Occipital lobe (tissue), 2 donors: ENCODE data around the gene ANKRD13A. TPM values are rescaled to one million over a fixed set of nuclear protein-coding genes. Genes with fewer than 3 reads are reported as not detected.
"Not testable (repeated sequence)": the region's sequence is repeated elsewhere in the genome, so short reads cannot be mapped to it uniquely, and the experiment has no call there.

Experiments used
- DNase-seq: peaks from one replicate; lab custom pipeline; 2025; lab: John Stamatoyannopoulos, UW
- total RNA-seq: library from RNA; depleted of rRNA; stranded (reverse); fragments of >200 nt; gene quantifications from one replicate; pipeline ENCODE4 v1.2.3, GENCODE V29; 2014

ANKRD13A gene
- total RNA-seq, 1 donor from 2014 or later, result 20.6 TPM

DNA sequence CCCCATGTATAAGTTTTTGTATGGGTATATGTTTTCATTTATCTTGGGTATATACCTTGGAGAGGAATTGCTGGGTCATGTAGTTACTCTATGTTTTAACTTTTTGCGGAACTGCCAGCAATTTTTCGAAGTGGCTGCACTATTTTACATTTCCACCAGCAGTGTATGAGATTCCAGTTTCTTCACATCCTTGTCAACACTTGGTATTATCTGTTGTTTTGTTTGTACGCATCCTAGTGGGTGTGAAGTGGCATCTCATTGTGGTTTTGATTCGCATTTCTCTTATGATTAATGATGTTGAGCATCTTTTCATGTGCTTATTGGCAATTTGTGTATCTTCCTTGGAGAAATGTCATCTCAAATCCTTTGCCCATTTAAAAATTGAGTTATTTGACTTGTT, 6.9 kb downstream of the ANKRD13A start:
- DNase-seq, result no peak

DNA sequence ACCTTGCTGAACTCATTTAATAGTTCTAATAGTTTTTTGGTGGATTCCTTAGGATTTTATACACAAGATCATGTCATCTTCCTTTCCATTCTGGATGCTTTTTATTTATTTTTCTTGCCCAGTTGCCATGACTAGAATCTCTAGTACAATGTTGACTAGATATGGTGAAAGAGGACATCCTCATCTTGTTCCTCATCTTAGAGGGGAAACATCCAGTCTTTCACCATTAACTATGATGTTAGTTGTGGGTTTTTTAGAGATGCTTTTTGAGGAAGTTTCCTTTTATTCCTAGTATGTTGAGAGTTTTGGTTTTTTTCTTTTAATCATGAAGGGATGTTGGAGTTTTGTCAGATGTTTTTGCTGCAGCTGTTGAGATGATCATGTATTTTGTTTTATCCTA, 8.7 kb downstream of the ANKRD13A start:
- no peak for DNase-seq

DNA sequence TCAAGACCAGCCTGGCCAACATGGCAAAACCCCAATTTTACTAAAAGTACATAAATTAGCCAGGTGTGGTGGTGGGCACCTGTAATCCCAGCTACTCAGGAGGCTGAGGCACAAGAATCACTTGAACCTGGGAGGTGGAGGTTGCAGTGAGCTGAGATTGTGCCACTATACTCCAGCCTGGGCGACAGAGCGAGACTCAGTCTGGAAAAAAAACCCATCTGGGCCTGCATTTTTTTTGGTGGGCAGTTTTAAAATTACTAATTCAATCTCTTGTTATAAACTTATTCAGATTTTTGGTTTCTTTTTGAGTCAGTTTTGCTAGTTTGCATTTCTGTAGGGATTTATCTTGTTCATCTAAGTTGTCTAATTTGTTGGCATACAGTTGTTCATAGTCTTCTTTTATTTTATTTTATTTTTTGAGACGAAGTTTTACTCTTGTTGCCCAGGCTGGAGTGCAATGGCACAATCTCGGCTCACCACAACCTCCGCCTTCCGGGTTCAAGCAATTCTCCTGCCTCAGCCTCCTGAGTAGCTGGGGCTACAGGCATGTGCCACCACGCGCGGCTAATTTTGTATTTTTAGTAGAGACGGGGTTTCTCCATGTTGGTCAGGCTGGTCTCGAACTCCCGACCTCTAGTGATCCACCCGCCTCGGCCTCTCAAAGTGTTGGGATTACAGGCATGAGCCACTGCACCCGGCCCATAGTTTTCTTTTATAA, 9.6 kb downstream of the ANKRD13A start:
- DNase-seq, result not testable (repeated sequence)

DNA sequence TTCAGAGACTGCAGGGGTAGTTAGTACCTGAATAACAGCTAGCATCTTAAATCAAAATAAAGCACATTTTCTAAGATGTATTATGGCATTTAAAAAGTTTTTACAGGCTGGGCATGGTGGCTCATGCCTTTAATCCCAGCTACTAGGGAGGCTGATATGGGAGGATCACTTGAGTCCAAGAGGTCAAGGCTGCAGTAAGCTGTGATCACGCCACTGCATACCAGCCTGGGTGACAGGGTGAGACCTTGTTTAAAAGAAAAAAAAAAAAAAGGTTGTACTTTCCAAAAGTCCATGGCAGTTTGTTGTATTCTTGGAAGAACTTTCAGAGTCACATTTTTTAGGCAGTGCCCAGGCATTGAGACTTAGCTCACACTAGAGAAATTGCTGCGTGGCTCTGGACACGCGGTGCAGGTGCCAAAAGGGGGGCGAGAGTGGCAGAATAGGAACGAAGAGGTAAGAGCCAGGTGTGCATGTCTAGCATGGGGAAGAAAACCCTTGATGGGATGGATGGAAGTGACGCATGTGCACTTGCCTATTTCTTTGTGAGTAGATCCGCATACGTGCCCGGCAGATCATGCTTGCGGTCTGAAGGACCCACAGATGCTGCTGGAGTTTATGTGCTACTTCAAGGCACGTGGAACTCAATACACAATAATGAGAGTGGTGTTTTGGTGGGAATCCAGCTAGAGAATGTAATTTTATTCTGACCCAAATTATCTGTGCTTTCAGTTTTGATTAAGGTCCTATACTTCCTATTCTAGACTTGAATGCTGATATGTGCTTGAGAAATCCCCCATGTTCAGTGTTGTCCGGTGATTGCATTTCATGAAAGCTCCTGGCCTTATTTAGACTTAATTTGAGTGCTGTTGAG, 11.9 kb downstream of the ANKRD13A start:
- no peak for DNase-seq

DNA sequence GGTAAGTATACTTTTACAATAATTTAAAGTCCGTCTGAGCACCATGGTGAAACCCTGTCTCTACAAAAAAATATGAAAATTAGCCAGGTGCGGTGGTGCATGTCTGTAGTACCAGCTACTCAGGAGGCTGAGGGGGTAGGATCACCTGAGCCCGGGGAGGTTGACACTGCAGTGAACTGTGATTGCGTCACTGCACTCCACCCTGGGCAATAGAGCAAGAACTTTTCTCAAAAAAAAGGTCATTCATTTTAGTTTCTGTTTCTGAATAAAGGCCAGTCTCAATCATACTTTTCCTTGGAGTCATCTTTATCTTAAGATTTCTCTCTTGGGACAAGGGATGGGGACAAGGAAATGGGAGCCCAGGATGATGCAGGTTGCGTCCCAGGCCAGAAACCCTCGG, 12.9 kb downstream of the ANKRD13A start:
- DNase-seq, result no peak

DNA sequence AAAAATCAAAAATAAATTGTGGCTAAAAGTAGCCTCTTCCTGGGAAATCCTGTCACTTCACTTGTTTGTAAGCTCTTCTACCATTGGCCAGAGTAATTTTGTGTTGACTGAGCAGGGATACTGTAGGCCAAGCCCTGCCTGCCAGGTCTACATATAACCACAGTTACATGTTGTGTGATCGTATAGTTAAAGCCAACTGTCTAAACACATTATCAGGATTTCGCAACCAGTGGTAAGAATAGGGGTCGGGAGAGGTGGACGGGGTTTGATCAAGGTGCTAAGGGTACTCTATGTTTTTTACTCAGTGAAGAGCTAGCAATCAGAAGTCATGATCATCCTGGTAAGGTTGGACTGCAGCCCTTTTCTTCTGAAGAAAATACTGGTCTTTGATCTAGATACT, 13.4 kb downstream of the ANKRD13A start:
- no peak for DNase-seq

DNA sequence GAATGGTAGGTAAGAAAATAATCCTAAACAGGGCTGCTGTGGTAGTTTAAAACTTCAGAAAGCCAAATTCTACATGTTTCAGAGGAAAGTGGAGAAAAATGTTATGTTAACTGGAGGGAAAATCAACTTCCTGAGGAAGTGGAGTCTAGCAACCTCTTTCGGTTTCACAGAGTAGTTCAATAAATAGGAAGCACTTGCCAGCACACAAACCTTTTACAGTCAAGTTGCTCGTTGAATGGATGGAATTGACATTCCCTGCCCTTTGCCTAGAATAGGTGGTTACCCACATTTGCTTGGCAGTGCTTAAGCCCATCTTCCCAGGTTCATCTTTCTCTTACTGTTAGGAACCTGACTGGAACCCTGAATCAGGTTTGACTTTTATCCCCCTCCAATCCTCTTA, 15.9 kb downstream of the ANKRD13A start:
- DNase-seq, result no peak

DNA sequence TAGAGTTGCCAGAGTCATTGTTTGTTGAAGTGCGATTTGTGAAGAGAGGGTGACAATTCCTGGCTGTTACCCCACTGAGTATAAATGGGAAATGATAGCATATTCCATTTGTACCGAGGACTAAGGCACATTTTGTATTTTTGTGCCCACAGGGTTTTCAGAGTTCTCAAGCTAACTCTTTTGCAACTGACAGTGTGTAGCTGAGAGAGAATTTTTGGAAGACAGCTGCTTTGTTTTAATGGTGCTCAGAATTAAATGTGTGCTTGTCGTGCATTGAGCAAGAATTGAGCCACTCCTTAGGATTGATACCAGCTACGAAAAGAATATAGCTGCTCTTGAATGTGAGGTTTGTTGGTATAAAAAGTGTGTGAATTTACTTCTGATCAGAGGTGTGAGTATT, 21.7 kb downstream of the ANKRD13A start:
- DNase-seq, result no peak

DNA sequence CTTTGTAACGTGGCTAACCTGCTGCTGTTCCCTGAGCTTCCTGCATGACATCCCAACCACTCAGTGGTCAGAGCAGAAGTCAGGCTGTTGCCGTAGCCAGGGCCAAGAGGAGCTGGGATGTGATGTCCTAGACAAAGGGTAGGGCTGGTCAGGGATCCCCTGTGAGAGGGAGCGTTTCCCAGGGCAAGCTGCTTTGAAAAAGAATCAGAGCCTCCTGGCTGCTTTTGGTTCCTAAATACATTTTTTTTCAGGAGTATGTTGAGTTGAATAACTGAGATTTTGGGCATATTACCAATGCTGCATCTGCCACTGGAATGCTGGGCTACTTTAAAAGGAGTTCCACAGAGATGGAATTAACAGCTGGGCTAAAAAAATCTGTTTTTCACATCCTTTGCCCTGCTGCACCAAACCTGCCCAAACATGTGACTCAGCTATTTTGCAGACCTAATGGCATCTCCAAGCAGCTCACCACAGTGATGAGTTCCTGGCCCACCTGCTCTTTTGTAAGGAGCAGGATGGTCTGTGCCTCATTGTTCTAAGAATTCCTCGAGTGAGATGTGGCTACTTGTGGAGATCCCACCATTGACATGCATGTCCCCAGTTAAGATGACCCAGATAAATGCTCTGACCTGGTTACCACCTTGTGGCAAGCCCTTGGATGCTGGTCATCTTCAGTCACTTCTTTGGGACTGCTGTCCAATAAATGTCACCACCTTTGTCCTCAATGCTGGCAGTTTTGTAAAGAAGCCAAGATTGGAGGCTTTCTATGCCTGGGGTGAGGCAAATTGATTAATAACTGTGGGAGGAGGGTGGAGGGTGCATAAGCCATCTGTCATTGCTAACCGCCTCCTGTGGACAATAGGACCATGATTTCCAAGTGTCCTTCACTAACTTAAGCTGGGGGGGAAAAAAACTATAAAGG, 24.1 kb downstream of the ANKRD13A start:
- DNase-seq, result no peak

DNA sequence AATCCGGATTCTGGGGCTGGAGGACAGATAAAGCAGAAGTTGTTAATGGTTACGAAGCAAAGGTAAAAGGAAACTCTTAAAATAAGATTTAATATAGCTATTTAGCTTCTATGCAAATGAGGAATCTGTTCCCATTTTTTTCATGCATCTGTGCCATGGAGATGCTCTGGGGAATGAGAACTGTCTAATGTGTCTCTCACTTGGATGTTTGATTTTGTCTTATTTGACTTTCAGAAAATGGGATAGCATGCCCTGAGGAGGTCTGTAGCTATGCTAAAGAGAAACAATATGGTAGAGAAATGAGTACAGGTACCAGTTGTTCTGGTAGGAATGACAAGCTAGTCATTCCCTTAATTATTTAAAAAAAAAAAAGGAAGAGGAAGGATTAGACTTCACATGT, 24.8 kb downstream of the ANKRD13A start:
- no peak for DNase-seq

DNA sequence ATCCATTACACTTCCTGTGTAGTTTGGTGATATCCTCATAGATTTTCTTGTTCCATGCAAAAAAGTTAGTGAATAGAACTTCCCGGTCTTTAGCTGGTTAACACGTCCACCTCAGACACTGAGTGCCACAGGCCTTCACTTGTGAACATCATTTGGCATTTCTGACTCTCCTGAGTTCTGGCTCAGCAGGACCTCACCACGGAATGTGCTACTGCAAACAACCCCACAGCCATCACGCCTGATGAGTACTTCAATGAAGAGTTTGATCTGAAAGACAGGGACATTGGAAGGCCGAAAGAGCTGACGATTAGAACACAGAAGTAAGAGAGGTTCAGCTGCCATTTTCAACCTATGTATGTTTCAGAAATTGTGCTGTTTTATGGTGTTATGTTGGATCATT, 29.1 kb downstream of the ANKRD13A start:
- DNase-seq, result no peak

DNA sequence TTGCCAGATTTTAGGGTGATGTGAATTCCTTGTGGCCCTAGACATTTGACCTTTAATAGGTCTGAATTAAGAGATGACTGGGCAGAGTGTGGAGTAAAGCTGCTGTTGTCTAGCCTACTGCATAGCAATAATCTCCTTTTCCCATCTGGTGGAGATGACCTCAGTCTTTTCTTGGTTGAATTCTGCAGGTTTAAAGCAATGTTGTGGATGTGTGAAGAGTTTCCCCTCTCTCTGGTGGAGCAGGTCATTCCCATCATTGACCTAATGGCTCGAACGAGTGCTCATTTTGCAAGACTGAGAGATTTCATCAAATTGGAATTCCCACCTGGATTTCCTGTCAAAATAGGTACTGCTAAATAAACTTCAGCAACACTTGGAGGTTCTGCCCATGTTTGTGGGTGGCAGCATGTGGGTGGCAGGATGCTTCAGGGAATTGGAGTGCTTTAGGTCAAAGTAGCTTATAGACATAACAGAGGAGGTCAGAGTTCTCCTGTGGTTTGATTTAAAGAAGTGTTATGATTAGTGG, 30.1 kb downstream of the ANKRD13A start:
- no peak for DNase-seq

DNA sequence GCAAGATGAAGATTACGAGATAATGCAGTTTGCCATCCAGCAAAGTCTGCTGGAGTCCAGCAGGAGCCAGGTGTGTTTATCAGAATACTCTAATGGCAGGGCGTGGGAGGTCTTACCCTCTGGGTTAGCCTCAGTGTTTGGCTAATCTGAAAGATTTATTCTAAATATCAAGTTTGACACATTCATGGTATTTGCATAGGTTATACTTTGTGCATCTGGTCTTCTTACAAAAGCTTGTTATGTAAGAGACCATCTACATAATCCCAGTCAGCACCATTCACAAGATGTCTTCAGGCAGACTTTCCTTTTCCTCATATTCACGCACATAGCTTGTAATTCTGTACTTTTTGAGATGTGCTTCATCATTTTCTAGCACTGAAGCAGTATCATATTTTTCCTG, 34.7 kb downstream of the ANKRD13A start:
- no peak for DNase-seq

DNA sequence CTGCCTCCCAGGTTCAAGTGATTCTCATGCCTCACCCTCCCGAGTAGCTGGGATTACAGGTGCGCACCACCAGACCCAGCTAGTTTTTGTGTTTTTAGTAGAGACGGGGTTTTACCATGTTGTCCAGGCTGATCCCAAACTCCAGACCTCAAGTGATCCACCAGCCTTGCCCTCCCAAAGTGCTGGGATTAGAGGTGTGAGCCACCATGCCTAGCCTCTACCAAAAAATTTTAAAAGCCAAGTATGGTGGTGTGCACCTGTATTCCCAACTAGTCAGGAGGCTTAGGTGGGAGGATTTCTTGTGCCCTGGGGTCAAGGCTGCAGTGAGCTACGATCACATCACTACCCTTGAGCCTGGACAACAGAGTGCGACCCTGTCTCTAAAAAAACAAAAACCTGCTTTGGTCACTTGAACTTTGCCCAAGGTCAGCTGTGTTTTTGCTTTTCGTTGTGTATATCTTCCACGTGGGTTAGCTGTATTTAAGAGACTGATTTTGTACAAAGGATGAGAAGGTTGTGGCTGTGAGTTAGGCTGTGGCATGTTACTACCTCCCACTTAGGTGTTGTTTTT, 36.4 kb downstream of the ANKRD13A start:
- no peak for DNase-seq

DNA sequence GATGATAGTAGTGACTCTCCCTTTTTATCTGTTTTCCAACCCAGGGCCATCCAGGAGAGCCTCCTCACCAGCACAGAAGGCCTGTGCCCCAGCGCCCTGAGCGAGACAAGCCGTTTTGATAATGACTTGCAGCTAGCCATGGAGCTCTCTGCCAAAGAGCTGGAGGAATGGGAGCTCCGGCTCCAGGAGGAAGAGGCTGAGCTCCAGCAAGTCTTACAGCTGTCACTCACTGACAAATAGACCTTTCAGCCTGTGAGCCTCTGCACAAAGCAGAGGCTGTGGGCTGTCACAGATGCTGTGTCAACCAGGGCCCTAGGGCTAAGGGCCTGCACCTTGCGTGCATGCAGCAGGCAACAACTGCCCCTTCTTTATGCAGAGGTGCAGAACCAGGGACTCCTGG, 38.1 kb downstream of the ANKRD13A start:
- no peak for DNase-seq

DNA sequence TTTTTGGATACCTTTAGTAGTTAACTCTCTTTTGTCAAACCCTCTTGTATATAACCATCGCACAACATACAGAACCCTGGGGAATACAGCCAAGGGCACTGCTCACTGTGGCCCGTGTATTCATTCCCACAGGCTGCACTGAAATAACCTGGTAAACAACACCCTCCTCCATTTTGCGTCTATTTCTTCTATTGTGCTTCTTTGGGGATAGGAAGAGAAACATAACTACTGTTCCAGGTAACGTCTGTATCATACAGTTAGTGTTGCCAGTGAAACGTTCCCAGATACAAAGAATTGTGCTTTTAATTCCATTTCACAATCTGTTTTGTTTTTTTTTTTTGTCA, 39.5 kb downstream of the ANKRD13A start:
- DNase-seq, result no peak

DNA sequence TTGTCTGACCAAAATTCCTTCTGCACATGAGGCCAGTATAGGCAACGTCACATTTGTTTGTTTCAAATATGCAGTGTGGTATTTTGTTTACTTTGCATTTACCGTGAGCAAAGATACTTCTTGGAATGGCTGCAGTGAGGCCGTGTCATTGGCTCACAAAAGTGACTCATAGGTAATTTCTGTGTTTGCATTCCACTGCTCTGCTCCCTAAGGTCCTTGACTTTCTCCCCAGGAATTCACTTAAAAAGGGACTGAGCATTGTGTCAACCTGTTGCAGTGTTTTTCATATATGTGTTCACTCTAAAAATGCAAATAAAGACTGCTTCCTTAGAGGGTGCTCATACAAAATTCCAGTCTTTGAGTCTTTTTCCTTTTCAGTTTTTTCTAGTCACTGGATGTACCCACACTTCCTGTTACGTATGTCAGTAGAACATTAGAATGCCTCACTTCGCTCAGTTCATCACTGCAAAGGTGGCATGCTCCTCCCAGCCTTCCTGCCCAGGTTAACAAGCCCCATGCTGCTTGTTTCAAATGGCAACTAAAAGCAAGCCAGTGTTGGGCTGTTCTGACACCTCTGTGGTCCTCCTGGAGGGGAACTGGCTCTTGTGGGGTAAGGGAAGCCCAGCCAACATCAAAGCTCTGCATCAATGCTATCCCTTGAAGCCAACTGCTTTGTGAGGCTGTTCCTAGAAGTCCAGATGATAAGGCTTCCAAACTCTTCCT, 40.0 kb downstream of the ANKRD13A start:
- DNase-seq, result no peak

DNA sequence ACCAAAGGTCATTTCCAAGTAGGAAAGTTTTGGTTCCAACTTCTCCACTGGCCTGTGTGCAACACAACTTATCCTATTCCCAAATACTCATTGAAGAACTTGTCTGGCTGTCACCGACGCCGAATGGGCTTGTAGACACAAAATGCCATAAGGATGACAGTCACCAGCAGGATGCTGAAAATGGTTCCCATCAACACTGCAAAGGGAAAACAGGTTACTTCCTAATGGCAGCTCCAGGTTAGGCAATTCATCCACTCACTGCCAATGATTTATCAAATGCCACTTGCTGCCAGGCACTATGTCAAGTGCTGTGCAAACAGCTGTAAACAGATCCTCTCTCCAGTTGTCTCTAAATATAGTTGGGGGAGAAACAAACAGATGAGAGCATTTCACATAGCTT, 43.0 kb downstream of the ANKRD13A start:
- DNase-seq, result no peak

DNA sequence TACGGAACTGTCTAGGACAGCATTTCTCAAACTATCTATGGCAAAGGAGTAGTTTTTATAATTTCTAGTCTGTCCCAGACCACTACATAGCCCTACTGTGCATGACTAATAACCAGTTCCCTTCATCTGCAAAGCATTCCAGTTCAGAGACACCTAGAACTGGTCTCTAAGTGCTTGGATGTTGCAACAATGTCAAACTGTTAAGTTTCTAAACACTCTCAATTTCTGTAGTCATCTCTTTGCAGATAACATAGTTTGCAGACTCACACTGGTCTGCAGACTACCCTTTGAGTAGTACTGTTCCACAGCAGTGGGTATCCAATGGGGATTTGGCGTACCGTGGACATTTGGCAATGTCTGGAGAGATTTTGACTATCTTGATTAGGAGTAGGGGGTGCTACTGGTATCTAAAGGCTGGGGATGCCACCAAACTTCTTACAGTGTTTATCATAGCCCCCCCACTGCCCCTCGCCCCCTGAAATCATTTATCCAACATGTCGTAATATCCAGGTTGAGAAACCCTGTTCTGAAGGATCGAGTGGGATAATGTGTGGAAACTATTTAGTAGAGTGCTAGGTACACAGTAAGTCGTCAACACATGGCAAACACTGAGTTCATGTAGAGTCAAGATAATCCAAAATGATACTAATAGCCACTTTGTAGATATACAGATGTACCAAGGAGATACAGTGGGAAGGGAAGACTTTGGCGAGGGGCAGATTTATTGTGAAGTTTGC, 47.4 kb downstream of the ANKRD13A start:
- no peak for DNase-seq
